HepG2 (cell line): ENCODE measurements around the gene OR6C3.
"Not testable (repeated sequence)": the region's sequence is repeated elsewhere in the genome, so short reads cannot be mapped to it uniquely, and the experiment has no call there.

ENCODE experiments used
- CEBPB ChIP-seq: IDR thresholded peaks from 2 replicates; pipeline ENCODE4 v1.6.1; 2011; ENCODE audit warnings: low read depth, low read length, improper control_type of control experiment, borderline replicate concordance
- TF ChIP-seq, protein P1 (sequence below): sonication (generic); formaldehyde crosslinking; IDR thresholded peaks from 2 replicates; pipeline ENCODE4 v1.9.0; 2021; ENCODE audit warnings: missing genetic modification reagents, mild to moderate bottlenecking, borderline replicate concordance
- TF ChIP-seq, protein P2 (sequence below): sonication (generic); formaldehyde crosslinking; IDR thresholded peaks from 2 replicates; pipeline ENCODE4 v1.4.0; 2020; ENCODE audit warnings: missing genetic modification reagents

DNA sequence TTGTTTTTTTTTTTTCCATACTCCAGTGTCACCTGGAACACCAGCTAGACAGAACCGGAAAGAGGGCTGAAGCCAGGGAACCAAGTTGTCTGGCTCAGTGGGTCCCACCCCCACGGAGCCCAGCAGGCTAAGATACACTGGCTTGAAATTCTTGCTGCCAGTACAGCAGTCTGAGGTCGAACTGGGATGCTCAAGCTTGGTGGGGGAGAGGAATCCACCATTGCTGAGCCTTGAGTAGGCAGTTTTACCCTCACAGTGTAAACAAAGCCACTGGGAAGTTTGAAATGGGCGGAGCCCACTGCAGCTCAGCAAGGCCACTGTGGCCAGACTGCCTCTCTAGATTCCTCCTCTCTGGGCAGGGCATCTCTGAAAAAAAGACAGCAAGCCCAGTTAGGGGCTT, 24.8 kb downstream of the OR6C3 start:
- TF ChIP-seq, protein P1, sequence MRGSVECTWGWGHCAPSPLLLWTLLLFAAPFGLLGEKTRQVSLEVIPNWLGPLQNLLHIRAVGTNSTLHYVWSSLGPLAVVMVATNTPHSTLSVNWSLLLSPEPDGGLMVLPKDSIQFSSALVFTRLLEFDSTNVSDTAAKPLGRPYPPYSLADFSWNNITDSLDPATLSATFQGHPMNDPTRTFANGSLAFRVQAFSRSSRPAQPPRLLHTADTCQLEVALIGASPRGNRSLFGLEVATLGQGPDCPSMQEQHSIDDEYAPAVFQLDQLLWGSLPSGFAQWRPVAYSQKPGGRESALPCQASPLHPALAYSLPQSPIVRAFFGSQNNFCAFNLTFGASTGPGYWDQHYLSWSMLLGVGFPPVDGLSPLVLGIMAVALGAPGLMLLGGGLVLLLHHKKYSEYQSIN (CRISPR knock-in tag) = not testable (repeated sequence)
- TF ChIP-seq, protein P2, sequence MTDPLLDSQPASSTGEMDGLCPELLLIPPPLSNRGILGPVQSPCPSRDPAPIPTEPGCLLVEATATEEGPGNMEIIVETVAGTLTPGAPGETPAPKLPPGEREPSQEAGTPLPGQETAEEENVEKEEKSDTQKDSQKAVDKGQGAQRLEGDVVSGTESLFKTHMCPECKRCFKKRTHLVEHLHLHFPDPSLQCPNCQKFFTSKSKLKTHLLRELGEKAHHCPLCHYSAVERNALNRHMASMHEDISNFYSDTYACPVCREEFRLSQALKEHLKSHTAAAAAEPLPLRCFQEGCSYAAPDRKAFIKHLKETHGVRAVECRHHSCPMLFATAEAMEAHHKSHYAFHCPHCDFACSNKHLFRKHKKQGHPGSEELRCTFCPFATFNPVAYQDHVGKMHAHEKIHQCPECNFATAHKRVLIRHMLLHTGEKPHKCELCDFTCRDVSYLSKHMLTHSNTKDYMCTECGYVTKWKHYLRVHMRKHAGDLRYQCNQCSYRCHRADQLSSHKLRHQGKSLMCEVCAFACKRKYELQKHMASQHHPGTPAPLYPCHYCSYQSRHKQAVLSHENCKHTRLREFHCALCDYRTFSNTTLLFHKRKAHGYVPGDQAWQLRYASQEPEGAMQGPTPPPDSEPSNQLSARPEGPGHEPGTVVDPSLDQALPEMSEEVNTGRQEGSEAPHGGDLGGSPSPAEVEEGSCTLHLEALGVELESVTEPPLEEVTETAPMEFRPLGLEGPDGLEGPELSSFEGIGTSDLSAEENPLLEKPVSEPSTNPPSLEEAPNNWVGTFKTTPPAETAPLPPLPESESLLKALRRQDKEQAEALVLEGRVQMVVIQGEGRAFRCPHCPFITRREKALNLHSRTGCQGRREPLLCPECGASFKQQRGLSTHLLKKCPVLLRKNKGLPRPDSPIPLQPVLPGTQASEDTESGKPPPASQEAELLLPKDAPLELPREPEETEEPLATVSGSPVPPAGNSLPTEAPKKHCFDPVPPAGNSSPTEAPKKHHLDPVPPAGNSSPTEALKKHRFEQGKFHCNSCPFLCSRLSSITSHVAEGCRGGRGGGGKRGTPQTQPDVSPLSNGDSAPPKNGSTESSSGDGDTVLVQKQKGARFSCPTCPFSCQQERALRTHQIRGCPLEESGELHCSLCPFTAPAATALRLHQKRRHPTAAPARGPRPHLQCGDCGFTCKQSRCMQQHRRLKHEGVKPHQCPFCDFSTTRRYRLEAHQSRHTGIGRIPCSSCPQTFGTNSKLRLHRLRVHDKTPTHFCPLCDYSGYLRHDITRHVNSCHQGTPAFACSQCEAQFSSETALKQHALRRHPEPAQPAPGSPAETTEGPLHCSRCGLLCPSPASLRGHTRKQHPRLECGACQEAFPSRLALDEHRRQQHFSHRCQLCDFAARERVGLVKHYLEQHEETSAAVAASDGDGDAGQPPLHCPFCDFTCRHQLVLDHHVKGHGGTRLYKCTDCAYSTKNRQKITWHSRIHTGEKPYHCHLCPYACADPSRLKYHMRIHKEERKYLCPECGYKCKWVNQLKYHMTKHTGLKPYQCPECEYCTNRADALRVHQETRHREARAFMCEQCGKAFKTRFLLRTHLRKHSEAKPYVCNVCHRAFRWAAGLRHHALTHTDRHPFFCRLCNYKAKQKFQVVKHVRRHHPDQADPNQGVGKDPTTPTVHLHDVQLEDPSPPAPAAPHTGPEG = not testable (repeated sequence)
- not testable (repeated sequence) for TF ChIP-seq CEBPB
